AG04449 (cell line): ENCODE results near the gene MEIS1.

Source experiments
- CTCF ChIA-PET: fragments of 350-600 bp; formaldehyde crosslinking; extraction: SDS; loops from one replicate; lab custom pipeline; 2021; ENCODE audit warnings: antibody characterized with exemption; lab: Yijun Ruan, JAX
- POLR2A ChIA-PET: fragments of 400-600, 350-600 bp; formaldehyde crosslinking; extraction: SDS; loops from one replicate; lab custom pipeline; 2020; ENCODE audit warnings: antibody characterized with exemption, inconsistent platforms; lab: Yijun Ruan, JAX
- DNase-seq: peaks from one replicate; pipeline ENCODE4 v3.0.0-alpha.2; 2010; ENCODE audit warnings: low read depth, low spot score
- H3K4me3 ChIP-seq: 2 replicates; pipeline ENCODE4 v1.5.1; 2011; ENCODE audit warnings: low read depth, mild to moderate bottlenecking, control low read depth, low read length
- CTCF ChIP-seq: IDR thresholded peaks from one replicate; pipeline ENCODE4 v1.5.1; 2011; ENCODE audit warnings: mild to moderate bottlenecking, moderate library complexity, low read length, control low read depth, inconsistent platforms; ENCODE audit not compliant: insufficient read depth; ENCODE audit errors: missing control alignments

MEIS1 gene

GRCh38 chr2:66587216-66587615 is 152.3 kb downstream of the MEIS1 start:
- no peak overlapping the region for H3K4me3 ChIP-seq
- ChIA-PET POLR2A (no interaction called here), CTCF (no interaction called here)
- no peak for TF ChIP-seq CTCF
- DNase-seq: no peak

GRCh38 chr2:66594001-66594400 is 159.1 kb downstream of the MEIS1 start:
- CTCF ChIA-PET: no interaction called here

GRCh38 chr2:66595556-66595955 is 160.6 kb downstream of the MEIS1 start:
- CTCF ChIA-PET: interaction anchor here (0.6 kb wide), 1 partner anchor 184 kb away, joined by 4 read pairs; no protein-coding TSS in a partner anchor
- POLR2A ChIA-PET: no interaction called here
- DNase-seq: no peak
- TF ChIP-seq CTCF: no peak
- no peak overlapping the region for H3K4me3 ChIP-seq

More at GRCh38 chr2:66594001-66594400, 159.1 kb downstream of the MEIS1 start:
- DNase-seq: no peak
- TF ChIP-seq CTCF: no peak
- POLR2A ChIA-PET: no interaction called here
- no peak overlapping the region for H3K4me3 ChIP-seq

- TF ChIP-seq CTCF: no peak
- no peak overlapping the region for H3K4me3 ChIP-seq
- ChIA-PET CTCF (interaction anchor here (0.6 kb wide), 1 partner anchor 183 kb away, joined by 4 read pairs; no protein-coding TSS in a partner anchor), POLR2A (no interaction called here)
- no peak for DNase-seq
Observed at GRCh38 chr2:66596256-66596655, 161.3 kb downstream of the MEIS1 start.

GRCh38 chr2:66601624-66602023 is 166.7 kb downstream of the MEIS1 start:
- no peak for DNase-seq
- TF ChIP-seq CTCF: no peak
- POLR2A ChIA-PET: no interaction called here
- CTCF ChIA-PET: no interaction called here
- no peak overlapping the region for H3K4me3 ChIP-seq

GRCh38 chr2:66602341-66602740 is 167.4 kb downstream of the MEIS1 start:
- no peak for DNase-seq
- CTCF ChIA-PET: no interaction called here
- POLR2A ChIA-PET: no interaction called here
- TF ChIP-seq CTCF: no peak
- no peak overlapping the region for H3K4me3 ChIP-seq
